ENCODE data around the gene SGCA. TPM values are rescaled to one million over a fixed set of nuclear protein-coding genes. Genes with fewer than 3 reads are reported as not detected.

The SGCA gene
- total and polyA plus RNA-seq, 2 donors (not counting 3 experiments of a cell fraction or from before 2014, with no cell fraction given), result not detected

- peaks cover 7% of the 10 kb centered on the region for H3K4me1 ChIP-seq (ENCODE audit: control insufficient read depth, extremely low read depth, insufficient read depth, low read length)
Measured at GRCh38 chr17:50205963-50206505, 40.2 kb downstream of the SGCA start.

More at GRCh38 chr17:50205963-50206505, 40.2 kb downstream of the SGCA start:
- DNase-seq (ENCODE audit: low read depth, low spot score), result no peak
- BruUV-seq (replicated peaks), result no TSS peak
- no peaks in the 10 kb centered on the region for H4K20me1 ChIP-seq (replicated peaks; ENCODE audit: control insufficient read depth, extremely low read depth, insufficient read depth, low read length)
- FAIRE-seq, result no peak
- H3K9me1 ChIP-seq (replicated peaks; ENCODE audit: control insufficient read depth, extremely low read depth, insufficient read depth, low read length), result no peaks in the 10 kb centered on the region
- H3K27me3 ChIP-seq (ENCODE audit: control insufficient read depth in 2 of 2, insufficient read depth in 2 of 2, low read length in 2 of 2), result peaks cover 15 to 22% of the 10 kb centered on the region in 2 experiments
- no peak overlapping the region for H3K4me3 ChIP-seq (replicated peaks in 1 of 3; ENCODE audit: insufficient read depth in 1 of 3, low read depth in 1 of 3, low read length in 3 of 3)
- dilution Hi-C loops (cut with MboI; ENCODE audit: extremely low pct_ligation_motif_present, low sequenced_read_pairs) (no loop called here), intact Hi-C loops (cut with micrococcal nuclease) (no loop called here)
- no peak overlapping the region for H2AFZ ChIP-seq (ENCODE audit: low read depth, low read length)
- CTCF ChIA-PET, result interaction anchor here (1.1 to 2.3 kb wide), 3 partner anchors 10 to 63 kb away, joined by 3 to 8 read pairs (median 6); no protein-coding TSS in a partner anchor
- no peaks in the 10 kb centered on the region for H3K79me2 ChIP-seq (ENCODE audit: control insufficient read depth, insufficient read depth, low read length)
- TF ChIP-seq MAX (IDR thresholded peaks at IDR 0.05; ENCODE audit: insufficient read depth, insufficient read length) (no peak), FOS (IDR thresholded peaks at IDR 0.05; ENCODE audit: borderline replicate concordance, insufficient read depth, low read length) (no peak), JUN (IDR thresholded peaks at IDR 0.05; ENCODE audit: borderline replicate concordance, insufficient read depth, insufficient read length, low read depth) (no peak), EZH2 (IDR thresholded peaks at IDR 0.05; ENCODE audit: borderline replicate concordance, low read depth, low read length, severe bottlenecking) (no peak), GATA2 (IDR thresholded peaks at IDR 0.05; ENCODE audit: insufficient read depth, insufficient read length, low read depth, low read length) (no peak), MYC (IDR thresholded peaks at IDR 0.05; ENCODE audit: low read depth, low read length) (no peak), POLR2AphosphoS5 (IDR thresholded peaks at IDR 0.05; ENCODE audit: insufficient read depth, low read depth, low read length) (no peak), POLR2A (IDR thresholded peaks at IDR 0.05; ENCODE audit: low read depth, low read length) (no peak), CTCF (IDR thresholded peaks at IDR 0.05; ENCODE audit: extremely low read depth in 1 of 2, insufficient read depth in 1 of 2, low read depth in 1 of 2, low read length in 2 of 2) (no peak)
- no peaks in the 10 kb centered on the region for H3K9me3 ChIP-seq (replicated peaks; ENCODE audit: control insufficient read depth, insufficient read depth, low read length)
- H3K27ac ChIP-seq (ENCODE audit: insufficient read depth, low read depth, low read length), result no peak overlapping the region
- H3K9ac ChIP-seq (replicated peaks; ENCODE audit: extremely low read depth, insufficient read depth, low read length), result no peak overlapping the region
- POLR2A ChIA-PET, result no interaction called here
- H3K4me2 ChIP-seq (ENCODE audit: insufficient read depth, low read length), result no peak overlapping the region
- H3K36me3 ChIP-seq (ENCODE audit: control insufficient read depth in 2 of 2, extremely low read depth in 1 of 2, insufficient read depth in 2 of 2, low read length in 2 of 2), result no peaks in the 10 kb centered on the region

All from endothelial cell of umbilical vein (primary cell).